T47D (cell line): ENCODE data around the gene ANO7.

Source experiments
- DNase-seq, 2 experiments: peaks; one replicate each; pipeline versions ENCODE4 v3.0.0 to v3.0.0-alpha.2; 2011 to 2012; ENCODE audit warnings: low read depth in 1 of 2, low spot score in 1 of 2
- JUND ChIP-seq: IDR thresholded peaks from 2 replicates; pipeline ENCODE4 v1.6.1; 2012; ENCODE audit warnings: low read depth
- in situ Hi-C: cut with HindIII; loops from 2 replicates; pipeline ENCODE4 v1.10.0; 2016; ENCODE audit warnings: low sequenced_read_pairs, low pct_unique_long_range_greater_than_20kb

The ANO7 gene

GRCh38 chr2:241244368-241244767, 55.9 kb downstream of the ANO7 start:
- TF ChIP-seq JUND = no peak
- in situ Hi-C loops = no loop called here
- DNase-seq = no peak

DNA sequence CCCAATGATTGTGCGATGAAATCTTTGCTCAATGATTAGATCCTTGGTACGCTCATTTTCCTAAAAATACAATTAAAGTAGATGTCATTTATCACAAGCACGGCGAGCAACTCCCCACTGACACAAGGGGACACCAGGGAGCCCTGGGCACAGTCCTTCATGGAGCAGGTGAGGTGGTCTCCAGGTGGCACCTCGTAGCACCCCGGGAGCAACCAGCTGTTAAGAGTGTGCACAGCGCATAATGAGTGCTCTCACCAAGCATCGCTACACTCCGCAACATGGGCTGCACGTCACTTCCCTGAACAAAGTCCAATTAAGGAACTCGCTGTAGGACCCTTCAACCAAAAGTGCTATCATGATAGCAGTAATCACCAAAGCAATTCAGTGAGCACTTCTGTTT, 59.8 kb downstream of the ANO7 start:
- in situ Hi-C loops = no loop called here
- no peak for TF ChIP-seq JUND
- no peak for DNase-seq

DNA sequence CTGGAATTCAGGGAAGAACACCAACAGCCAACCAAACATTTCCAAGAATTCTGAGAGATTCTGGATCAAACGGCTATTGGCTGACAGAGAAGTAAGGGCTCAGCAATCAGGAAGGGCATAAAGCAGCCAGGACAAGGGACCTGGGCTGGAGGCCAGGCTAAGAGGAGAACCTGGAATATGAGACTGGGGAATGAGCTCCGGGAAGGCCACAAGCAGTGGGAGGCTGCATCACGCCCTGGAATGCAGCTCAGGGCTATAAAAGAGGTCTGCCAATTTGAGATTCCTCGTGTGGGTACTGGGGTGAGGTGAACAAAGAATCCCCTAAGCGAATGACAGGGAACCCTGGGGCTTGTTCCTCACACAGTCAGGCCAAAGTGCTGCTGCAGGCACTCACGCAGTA, 60.4 kb downstream of the ANO7 start:
- TF ChIP-seq JUND = no peak
- DNase-seq = no peak
- in situ Hi-C loops = no loop called here

DNA sequence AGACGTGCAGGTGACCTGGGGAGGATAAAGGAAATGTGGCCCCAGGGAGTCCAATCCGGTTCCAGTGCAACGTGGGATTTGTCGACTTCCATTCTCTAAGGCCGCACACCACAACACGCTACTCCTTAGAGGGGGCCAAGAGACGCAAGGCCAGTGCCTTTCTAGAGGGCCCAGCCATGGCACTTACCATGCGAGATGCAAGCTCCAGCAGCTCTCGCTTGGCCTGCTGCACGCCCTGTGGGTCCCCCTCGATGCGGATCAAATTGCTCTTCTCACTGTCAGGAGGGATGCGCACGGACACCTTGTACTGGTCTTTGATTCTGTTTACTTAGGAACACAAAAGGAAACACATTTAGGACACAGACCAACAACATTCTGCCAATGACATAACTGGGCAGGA, 61.2 kb downstream of the ANO7 start:
- in situ Hi-C loops = no loop called here
- TF ChIP-seq JUND = no peak
- no peak for DNase-seq

- in situ Hi-C loops = no loop called here
- DNase-seq = no peak
- TF ChIP-seq JUND = no peak
Measured at GRCh38 chr2:241252778-241253475, 64.5 kb downstream of the ANO7 start.

DNA sequence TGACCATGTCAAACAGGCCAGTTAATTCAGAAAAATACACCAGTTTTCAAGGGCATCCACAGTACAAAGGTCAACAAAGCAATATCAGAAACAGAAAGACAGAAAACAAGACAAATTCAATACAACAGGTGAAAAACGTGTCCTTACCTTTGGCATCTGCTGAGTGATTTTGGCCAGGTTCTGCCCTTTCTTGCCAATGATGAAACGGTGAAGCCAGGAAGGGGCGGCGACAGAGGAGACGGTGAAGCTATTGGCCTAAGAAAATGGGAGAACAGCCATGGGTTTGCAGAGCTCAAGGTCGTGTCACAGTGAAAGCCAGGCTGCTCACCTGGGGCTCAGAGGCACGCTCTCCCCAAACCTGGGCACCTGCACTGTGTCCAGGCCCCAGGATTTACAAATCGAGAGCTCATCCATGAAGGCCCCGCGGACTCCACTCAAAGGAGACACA, 66.5 kb downstream of the ANO7 start:
- in situ Hi-C loops = no loop called here
- TF ChIP-seq JUND = no peak
- DNase-seq = no peak

DNA sequence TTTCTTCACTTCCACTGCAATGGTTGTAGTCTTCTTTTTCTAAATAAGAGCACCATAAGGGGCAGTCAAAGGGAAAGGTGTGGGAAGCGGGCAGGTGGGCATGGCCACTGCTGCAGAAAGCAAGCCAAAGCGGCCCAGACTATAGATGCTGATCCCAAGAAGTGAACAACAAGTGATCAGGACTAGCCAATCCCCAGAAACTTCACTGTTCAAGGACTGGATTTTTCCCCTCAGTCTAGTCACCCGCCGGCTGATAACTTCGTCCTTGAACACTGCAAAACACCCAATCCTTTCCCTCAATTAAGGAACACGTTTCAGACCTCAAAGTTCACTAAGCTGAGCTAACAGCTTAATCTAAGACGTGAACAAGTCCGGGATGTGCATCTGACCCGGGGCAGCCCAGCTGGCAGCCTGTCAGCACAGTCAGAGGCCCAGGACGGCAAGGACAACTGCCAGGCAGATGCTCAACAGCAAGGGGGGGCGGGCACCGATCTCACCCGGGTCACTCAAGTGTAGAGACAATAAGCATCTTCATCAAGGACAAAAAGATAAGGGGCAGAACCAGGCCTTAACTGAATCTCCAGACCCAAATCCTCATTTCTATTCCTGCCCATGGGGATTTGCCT, 67.2 kb downstream of the ANO7 start:
- no peak for DNase-seq
- TF ChIP-seq JUND = no peak
- in situ Hi-C loops = no loop called here

GRCh38 chr2:241256168-241256545, 67.7 kb downstream of the ANO7 start:
- TF ChIP-seq JUND = no peak
- in situ Hi-C loops = no loop called here
- DNase-seq = no peak

- TF ChIP-seq JUND = no peak
- DNase-seq = no peak
Measured at GRCh38 chr2:241257419-241258032, 69.0 kb downstream of the ANO7 start.

DNA sequence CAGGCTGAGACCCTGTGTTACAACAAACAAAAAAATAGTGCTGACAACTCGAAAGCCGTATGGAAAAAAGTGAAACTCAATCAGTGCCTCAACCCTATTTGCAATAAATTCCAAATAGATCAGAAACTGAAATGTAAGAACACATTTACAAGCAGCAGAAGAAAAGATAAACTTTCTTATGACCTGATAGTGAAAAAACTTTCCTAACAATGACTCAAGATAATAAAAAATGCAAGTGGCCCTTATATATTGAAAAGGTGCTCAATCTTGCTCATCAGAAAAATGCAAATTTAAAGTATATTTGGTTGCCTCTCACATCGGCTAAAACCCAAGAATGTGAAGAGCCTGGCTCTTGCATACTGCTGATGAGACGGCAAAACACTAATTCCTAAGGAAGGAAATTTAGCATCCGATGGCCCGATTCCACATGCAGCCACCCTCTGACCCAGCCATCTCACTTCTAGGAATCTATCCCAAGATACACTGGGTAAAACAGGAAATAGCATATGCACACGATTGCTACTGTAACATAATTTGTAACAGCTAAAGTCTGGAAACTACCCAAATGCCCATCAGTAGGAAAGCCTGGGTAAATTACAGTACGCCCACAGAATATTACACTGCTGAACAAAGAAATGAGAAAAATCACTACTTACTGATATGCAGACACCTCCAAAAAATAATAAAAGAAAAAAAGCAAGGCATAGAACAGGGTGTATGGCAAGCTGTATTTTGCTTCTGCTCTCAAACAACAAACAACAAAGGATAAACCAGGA, 70.2 kb downstream of the ANO7 start:
- in situ Hi-C loops = no loop called here
- no peak for TF ChIP-seq JUND
- DNase-seq = no peak

More at GRCh38 chr2:241257419-241258032, 69.0 kb downstream of the ANO7 start:
- in situ Hi-C loops = no loop called here

DNA sequence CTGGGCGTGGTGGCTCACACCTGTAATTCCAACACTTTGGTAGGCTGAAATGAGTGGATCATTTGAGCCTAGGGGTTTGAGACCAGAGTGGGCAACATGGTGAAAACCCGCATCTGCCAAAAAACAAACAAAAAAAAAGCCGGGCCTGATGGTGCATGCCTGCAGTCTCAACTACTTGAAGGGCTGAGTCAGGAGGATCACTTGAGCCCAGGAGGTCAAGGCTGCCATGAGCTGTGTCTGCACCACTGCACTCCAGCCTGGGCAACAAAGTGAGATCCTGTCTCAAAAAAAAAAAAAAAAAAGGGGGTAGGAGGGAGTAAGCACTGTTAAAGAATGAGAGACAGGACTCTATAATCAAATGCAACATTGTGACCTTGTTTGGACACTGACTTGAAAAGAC, 72.4 kb downstream of the ANO7 start:
- TF ChIP-seq JUND = no peak
- DNase-seq = no peak
- in situ Hi-C loops = no loop called here

- DNase-seq = no peak
- no peak for TF ChIP-seq JUND
- in situ Hi-C loops = no loop called here
Measured at GRCh38 chr2:241261628-241262027, 73.2 kb downstream of the ANO7 start.

GRCh38 chr2:241263061-241263460, 74.6 kb downstream of the ANO7 start:
- no peak for TF ChIP-seq JUND
- in situ Hi-C loops = no loop called here
- no peak for DNase-seq
